GM21360 (cell line): Measurements from ENCODE around the gene TMUB2.

ENCODE experiments used
- ATAC-seq: cut with Tn5 transposase; IDR thresholded peaks from one replicate; pipeline ENCODE4 v1.9.1; 2021; ENCODE audit warnings: mild to moderate bottlenecking, moderate library complexity; ENCODE audit not compliant: unreplicated experiment

The TMUB2 gene

DNA sequence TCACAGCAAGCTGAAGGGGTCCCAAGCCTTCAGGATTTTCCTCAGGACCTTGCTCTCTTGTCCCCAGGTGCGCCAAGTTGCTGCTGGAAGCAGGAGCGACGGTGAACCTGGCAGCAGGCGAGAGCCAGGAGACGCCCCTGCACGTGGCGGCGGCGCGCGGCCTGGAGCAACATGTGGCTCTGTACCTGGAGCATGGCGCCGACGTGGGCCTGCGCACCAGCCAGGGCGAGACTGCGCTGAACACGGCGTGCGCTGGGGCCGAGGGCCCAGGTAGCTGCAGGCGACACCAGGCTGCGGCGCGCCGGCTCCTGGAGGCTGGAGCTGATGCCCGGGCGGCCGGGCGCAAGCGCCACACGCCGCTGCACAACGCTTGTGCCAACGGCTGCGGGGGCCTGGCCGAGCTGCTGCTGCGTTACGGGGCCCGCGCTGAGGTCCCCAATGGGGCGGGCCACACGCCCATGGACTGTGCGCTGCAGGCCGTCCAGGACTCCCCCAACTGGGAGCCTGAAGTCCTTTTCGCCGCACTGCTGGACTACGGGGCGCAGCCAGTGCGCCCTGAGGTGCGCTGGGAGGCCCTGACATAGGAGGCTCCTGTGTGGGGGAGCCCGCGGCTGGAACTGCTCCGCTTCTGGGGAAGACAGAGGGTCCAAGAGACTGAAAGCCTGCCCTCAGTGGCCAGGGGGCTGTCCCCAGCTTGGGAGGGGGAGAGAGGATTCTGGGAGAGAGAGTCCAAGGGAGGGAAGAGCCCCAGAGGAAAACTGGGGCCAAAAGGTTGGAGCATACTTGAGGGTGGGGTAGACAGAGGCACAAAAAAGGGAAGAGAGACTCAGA is 9.9 kb upstream of the TMUB2 start:
- no peak for ATAC-seq

DNA sequence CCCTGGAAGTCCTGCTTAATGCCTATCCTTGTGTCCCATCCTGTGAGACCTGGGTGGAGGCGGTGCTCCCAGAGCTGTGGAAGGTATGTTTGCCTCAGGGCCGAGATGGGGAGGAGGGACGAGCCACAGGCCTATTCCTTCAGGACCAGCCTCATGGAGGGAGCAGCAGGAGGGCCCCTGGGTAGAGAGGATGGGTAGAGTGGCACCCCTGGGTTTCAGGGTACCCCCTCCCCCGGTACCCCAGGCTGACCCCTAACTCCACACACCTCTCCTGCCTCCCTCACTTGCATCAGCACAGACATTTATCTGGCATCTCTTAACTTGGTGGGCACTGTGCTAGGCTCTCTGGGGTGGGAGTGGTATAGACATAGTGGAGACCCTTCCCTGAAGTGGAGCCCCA is 9.1 kb upstream of the TMUB2 start:
- ATAC-seq = no peak

DNA sequence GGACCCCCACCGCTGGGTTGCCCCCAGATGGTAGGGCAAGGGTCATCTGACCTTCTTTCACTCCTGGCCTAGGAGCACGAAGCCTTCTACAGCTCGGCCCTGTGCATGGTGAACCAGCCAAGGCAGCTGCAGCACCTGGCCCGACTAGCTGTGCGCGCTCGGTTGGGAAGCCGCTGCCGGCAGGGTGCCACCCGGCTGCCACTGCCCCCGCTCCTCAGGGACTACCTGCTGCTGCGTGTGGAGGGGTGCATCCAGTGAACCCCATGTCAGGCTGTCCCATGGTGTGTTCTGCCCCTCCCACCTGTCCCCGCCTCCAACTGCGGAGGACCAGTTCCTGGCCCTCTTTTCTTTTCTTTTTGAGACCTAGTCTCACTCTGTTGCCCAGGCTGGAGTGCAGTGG is 8.6 kb upstream of the TMUB2 start:
- ATAC-seq = no peak

DNA sequence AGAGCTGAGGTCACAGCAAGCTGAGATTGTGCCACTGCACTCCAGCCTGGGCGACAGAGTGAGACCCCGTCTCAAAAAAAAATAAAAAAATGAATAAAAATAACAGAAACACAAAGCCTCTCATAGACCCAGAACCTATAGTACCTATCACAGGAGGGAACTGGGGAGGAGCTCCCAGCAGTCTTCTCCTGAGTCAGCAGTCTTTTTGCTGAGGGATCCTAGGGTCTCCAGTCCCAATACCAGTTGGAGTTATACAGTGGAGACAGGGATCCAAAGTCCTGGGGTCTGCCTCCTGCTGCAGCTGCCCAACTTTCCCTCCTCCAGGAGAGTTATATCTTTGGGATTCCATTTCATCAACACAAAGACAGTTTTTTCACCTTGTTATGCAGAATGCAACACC is 3.7 kb upstream of the TMUB2 start:
- no peak for ATAC-seq

DNA sequence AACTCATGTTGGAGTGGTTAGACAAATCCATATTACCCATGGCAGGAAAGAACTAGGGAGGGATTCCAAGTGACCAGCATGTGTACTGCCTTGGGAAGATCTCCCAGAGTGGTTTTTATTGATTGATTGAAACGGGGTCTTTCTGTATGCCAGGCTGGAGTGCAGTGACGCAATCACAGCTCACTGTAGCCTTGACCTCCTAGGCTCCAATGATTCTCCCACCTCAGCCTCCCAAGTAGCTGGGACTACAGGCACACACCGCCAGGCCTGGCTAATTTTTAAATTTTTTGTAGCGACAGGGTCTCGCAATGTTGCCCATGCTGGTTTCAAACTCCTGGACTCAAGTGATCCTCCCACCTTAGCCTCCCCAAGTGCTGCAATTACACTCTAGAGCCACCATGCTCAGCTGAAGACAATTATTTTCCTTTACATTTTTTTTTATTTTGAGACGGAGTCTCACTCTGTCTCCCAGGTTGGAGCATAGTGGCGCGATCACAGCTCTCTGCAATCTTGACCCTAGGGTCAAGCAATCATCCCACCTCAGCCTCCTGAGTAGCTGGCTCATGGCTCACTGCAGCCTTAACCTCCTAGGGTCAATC is 2.5 kb upstream of the TMUB2 start:
- no peak for ATAC-seq

DNA sequence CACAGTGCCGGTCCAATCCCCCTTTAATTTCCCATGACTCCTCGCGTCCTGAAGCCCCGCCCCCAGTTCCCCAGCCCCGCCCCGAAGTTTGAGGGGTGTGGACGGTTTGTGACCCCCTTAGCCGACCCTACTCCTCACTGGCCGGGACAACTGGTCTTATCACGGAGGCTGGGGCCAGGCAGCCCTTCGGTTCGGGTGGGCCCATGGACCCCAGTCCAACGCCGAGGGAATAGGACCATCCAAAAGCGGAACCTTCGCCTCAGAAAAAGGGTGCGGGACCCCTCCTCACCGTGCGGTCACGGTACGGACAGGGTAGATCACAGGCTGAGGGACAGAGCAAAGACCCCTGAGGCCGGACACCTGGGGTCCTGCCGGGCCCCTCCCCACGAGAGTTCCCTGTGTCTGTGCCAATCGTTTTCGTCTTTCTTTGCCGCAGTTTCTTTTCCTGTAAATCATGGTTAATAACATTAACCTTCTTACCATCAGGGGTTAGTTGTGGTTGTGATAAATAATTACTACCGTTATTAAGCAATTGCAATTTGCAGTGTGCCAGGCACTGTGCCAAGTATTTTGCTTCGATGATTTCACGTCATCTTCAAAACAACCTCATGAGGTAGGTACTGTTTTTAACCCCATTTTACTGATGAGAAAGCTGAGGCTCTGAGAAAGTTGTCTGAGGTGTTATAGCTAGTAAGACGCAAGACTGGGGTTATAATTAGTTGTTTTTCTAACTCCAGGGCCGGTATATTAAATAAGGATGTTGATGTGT is 543 bp downstream of the TMUB2 start:
- ATAC-seq = peak; percentile 28

DNA sequence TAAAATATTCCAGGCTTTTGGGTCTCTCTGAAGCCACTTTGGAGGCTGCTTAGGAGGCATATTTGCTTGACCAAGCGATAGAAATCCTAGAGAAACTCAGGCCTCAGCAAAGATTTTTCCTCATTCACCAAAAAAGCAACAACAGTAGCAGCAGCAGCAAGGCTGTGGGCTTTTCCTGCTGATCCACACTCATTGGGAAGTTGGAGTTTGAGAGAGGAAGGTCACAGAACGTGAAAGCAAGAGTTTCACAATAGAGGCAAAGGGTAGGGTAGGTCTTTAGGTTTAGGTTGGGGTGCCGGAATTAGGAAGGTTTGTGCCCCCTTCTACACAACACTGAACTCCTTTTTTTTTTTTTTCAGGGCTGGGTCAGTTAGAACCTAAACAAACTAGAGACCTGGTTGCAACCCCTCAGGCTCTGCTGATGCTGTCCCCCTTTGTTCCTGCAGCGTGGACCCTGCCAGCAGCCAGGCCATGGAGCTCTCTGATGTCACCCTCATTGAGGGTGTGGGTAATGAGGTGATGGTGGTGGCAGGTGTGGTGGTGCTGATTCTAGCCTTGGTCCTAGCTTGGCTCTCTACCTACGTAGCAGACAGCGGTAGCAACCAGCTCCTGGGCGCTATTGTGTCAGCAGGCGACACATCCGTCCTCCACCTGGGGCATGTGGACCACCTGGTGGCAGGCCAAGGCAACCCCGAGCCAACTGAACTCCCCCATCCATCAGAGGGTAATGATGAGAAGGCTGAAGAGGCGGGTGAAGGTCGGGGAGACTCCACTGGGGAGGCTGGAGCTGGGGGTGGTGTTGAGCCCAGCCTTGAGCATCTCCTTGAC is 2.0 kb downstream of the TMUB2 start:
- ATAC-seq = no peak

DNA sequence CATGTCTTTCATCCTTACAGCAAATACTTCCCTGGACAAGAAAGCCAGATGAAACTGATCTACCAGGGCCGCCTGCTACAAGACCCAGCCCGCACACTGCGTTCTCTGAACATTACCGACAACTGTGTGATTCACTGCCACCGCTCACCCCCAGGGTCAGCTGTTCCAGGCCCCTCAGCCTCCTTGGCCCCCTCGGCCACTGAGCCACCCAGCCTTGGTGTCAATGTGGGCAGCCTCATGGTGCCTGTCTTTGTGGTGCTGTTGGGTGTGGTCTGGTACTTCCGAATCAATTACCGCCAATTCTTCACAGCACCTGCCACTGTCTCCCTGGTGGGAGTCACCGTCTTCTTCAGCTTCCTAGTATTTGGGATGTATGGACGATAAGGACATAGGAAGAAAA is 3.7 kb downstream of the TMUB2 start:
- no peak for ATAC-seq

DNA sequence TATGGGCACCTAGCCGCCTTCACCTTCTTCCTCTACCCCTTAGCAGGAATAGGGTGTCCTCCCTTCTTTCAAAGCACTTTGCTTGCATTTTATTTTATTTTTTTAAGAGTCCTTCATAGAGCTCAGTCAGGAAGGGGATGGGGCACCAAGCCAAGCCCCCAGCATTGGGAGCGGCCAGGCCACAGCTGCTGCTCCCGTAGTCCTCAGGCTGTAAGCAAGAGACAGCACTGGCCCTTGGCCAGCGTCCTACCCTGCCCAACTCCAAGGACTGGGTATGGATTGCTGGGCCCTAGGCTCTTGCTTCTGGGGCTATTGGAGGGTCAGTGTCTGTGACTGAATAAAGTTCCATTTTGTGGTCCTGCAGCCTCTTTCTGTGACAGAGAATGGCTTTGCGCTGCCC is 4.6 kb downstream of the TMUB2 start:
- no peak for ATAC-seq

DNA sequence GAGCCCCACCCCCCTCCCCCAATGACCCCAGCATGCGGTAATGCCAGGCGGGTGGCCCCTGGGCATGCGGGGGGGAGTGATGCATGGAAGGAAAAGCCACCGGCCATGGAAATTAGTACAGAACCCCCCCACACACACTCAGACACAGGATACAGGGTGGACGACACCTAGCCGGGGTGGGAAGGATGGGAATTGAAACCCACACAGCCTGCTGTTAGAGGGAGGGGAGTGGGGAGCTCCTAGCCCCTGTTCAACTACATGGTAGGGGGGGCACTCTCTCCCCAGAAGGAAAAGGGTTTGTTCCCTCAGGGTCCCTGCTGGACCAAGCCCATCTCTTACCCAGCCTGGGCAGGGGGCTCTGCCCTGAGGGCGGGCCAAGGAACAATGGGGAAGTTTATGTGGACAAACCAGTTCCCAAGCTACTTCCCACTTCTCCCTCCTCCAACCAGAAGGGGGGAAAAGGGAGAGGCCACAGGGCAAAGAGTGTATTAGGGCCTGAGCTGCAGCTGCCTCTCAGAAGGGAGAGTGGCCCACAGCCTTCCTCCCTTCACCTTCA is 5.2 kb downstream of the TMUB2 start:
- no peak for ATAC-seq

DNA sequence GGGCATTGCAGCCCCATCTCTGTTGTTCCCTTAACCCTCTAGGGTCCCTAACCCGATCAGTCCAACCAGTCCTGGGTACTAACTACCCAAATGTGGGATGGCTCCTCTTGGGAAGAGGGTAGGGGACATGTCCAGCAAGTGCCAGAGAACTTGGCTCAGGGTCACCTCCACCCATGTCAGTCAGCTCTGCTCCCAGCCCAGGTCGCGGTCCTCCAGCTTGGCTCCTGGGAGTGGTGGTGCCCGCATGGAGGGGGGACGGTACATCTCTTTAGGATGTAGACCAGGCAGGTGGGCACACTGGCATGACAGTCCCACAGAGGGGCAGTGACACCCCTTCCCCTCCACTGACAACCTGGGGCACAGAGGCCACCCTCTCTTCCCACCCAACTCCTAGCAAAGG is 6.0 kb downstream of the TMUB2 start:
- ATAC-seq = no peak

DNA sequence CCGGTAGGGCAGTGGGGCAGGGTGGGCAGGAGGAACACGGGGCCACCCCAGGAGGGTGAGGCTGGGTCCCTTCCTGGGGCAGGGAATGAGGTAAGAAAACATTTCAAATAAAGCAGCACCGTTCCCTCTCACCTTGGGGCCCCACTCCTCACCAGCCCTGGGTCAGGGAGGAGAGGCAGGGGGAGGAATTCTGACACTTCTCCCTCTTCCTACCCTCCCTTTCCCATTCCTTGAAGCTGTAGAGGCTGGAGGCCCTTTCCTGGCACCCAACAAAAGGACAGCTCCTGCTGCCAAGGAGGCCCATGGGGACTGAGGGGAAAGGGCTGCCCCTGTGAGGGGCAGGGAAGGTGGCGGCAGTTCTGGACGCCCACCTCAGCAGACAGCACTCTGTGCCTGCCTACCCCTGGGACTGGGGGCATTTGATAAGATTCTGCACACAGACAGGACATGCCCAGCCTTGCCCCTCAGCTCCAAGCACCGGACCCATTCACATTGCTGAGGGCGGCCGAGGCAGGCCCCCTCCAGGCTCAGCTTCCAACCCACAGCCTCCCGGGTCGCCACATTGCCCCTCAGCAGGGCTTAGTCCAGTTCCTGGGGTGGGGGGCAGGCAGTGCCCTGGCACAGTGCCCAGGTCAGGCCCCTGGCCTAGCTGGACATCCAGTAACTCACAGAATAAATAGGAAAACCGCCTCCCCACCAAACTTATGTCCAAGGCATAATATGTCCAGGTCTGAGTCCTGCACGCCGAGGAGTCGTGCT is 6.7 kb downstream of the TMUB2 start:
- ATAC-seq = no peak

DNA sequence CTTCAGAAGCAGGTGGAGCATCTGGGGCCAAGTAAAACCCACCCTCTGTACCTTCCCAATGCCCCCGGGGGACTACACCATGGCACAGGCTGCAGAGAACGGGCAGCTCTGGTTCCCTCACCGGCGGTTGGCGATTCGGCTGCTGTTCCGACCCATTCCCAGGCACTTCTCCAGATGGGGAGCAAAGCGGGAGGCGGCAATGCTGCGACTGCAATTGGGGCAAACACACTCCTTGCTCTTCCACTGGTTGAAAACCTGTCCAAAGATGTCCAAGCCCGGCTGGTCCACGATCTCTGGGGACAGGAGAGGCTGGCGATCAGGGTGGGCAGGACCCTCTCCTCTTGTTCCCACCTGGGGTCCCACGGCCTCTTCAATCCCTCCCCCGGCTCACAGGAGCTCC is 10.3 kb downstream of the TMUB2 start:
- no peak for ATAC-seq

DNA sequence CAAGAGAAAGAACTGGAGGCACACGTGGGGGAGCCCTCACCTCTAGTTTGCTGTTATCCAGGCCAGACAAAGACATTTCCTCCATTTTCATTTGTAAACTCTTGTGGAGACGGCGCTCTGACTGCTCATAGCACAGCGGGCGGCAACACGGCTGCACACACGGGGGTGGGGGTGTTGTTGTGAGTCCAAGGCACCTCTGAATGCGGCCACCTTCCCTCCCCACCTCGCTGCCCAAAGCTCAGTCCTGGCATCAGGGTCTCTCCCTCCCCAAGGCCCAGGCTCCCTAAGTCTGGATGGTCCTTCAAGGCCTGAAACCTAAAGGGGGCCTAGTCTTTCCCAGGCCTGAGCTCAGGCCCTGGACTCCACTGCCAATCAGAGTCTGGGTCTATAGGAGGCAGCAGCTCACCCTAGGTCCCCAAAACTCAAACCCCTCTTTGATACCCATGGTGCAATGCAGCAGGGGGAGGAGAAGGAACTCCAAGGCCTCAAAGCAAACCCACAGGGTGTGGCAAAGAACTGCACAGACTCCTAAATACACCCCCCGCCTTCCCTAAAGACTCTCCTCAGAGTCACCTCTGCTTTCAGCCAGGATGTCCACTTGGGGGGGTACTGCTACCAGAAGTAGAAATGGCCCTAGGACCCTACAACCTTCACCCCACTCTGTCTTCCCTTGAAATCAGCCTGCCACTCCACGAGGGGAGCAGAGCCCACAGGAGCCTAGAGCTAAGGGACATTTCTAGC is 11.4 kb downstream of the TMUB2 start:
- ATAC-seq = no peak

DNA sequence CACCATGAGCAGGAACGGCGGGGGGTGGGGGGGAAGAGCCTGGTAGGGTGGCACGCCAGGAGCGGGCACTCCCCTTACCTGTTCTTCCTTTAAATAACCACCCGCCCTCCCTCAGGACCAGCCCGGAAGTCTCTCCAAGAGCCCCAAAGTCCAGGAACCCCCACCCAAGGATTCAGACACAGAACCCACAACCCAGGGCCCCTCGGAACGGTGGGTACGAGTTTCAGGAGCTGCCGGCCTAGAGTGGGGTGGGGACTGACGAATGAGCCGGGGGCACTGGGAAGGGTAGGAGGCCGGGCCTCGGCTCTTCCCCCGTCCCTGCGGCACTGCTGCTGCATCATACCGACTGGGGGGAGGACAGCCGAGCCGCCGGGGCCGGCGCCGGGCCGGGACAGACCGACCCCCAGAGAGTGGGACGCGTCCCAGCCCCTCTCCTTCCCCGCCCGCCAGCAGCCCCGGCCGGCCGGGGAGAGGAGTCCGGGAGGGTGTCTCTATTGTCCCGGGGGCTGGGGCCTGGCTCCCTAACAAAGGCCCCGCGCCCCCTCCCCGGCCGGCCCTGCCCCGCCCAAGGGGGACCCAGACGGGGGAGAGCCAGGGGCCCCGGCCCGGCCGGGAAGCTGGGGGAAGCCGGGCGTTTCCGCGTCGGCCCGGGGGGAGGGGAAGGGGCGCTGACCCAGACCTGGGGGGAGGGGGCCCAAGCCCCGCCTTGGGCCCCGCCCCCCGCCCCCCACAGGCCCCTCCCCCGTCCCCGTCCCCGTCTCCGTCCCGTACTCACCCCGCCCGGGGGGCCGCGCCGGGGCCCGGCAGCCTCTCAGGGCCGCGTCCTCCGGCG is 12.2 kb downstream of the TMUB2 start:
- peak; percentile 19 for ATAC-seq

DNA sequence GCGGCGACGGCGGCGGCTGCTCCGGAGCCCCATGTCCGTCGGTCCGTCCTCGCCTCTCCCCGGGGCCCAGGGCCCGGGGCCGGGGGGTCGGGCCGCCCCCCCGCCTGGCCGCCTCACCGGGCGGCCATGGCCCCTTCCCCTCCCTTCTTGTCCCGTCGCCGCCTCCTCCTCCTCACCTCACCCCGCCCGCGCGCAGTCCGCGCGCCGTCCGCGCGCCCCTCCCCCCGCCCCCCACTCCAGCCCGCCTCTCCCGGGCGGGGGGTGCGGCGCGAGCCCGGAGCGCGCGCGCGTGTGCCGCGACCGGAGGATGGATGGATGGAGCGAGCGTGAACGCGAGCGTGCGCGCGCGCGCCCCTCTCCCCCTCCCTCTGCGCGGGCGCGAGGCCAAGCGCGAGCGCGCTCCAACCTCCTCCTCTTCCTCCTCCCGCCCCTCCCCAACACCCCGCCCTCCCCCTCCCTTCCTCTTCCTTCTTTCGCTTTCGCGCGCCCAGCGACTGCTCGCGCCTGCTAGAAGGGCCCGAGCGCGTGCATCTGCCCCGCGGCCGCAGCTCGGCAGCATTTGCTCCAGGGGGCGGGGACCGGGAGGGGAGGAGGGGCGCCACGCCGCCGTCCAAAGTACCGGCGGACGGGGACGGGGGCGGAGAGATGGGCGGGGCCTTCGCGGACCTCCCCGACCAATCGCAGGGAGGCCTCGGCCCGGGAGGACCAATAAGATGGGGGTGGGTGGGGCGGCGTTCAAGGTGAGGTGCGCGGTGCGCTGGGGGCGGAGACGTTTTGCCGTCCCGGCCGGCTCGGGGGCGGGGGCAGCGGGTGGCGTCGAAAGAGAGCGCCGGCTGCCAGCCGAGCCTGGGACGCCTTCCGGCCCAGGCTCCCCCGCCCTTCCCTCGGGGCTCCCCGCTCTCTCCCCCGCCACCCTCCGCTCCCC is 13.0 kb downstream of the TMUB2 start, which contains the start of gene ATXN7L3:
TSS of gene ATXN7L3 (minus strand) at position 332 of the 925 bp plus-strand sequence. CDS start 1,814 bp downstream, outside the sequence.
- ATAC-seq = peak; percentile 58

DNA sequence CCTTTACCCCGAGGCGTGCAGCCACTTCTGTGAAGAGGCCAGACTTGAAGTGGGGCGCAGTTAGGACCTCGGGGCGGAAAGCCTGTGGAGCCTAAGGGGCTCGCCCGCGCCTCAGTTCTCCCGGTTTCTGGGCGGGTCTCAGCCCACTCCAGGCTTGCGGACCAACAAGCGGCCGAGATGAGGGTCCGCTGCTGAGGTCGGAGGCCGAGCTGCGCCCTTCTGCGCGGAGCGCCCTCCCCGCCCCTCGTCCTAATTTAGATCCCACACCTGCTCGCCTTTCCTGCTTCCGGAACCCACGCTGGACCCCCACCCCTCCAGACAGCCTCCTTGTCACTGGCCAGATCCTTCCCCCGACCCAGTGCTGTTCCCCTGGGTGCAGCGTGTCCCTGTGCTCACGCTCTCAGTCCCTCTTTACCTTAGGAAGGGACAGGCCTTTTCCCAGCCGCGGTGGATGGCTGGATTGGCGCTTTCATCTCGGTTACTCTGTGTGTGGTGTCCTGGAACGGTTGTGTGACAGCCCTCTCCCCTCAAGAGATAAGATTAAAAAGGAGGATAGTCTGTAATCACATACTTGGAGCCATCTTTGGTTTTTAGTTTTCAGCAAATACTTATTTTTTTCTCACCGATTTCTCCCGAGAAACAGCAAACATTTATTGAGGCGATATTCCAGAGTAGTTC is 13.8 kb downstream of the TMUB2 start:
- no peak for ATAC-seq
